Liver (tissue), 9 donors: ENCODE measurements around the gene BTNL8. TPM values are rescaled to one million over a fixed set of nuclear protein-coding genes. Genes with fewer than 3 reads are reported as not detected.

ENCODE experiments used
- DNase-seq: peaks from one replicate; pipeline ENCODE4 v3.0.0-alpha.2; 2017; ENCODE audit warnings: low spot score
- H3K27ac ChIP-seq, 2 donors: one replicate each; pipeline ENCODE4 v1.7.0; 2013; ENCODE audit warnings: inconsistent platforms in 2 of 2, low read length in 2 of 2, control low read depth in 1 of 2, low read depth in 1 of 2, mild to moderate bottlenecking in 1 of 2
- H3K27me3 ChIP-seq, 4 donors: one replicate each; pipeline versions ENCODE4 v1.6.1 to v1.7.0; 2013; ENCODE audit warnings: low read length in 3 of 4, inconsistent platforms in 1 of 4, mild to moderate bottlenecking in 1 of 4, moderate library complexity in 1 of 4; ENCODE audit not compliant: control insufficient read depth in 4 of 4, insufficient read depth in 4 of 4
- H3K36me3 ChIP-seq, 4 donors: one replicate each; pipeline versions ENCODE4 v1.6.1 to v1.7.0; 2013; ENCODE audit warnings: low read length in 3 of 4, mild to moderate bottlenecking in 3 of 4, low read depth in 1 of 4, moderate library complexity in 1 of 4; ENCODE audit not compliant: control insufficient read depth in 4 of 4, insufficient read depth in 3 of 4
- H3K4me1 ChIP-seq, 4 donors: one replicate each; pipeline versions ENCODE4 v1.6.1 to v1.7.0; 2013; ENCODE audit warnings: low read length in 3 of 4, mild to moderate bottlenecking in 3 of 4, moderate library complexity in 1 of 4; ENCODE audit not compliant: control insufficient read depth in 4 of 4, insufficient read depth in 4 of 4
- H3K4me3 ChIP-seq, 3 donors: one replicate each; pipeline versions ENCODE4 v1.6.1 to v1.7.0; 2013; ENCODE audit warnings: low read length in 3 of 3, control low read depth in 1 of 3, low read depth in 1 of 3, mild to moderate bottlenecking in 1 of 3
- H3K9ac ChIP-seq, 2 donors: one replicate each; pipeline ENCODE4 v1.7.0; 2013; ENCODE audit warnings: low read length in 2 of 2, mild to moderate bottlenecking in 2 of 2, moderate library complexity in 2 of 2, control low read depth in 1 of 2, low read depth in 1 of 2
- H3K9me3 ChIP-seq, 4 donors: one replicate each; pipeline versions ENCODE4 v1.6.1 to v1.7.0; 2013; ENCODE audit warnings: low read length in 3 of 4; ENCODE audit not compliant: control insufficient read depth in 4 of 4
- ATF3 ChIP-seq: IDR thresholded peaks from 2 replicates; pipeline ENCODE4 v1.6.1; 2016; ENCODE audit warnings: antibody characterized with exemption
- CTCF ChIP-seq: fragments of 150-350 bp; IDR thresholded peaks from 2 replicates; pipeline ENCODE4 v1.5.1; 2017; ENCODE audit warnings: improper control_type of control experiment, low read depth, low read length; ENCODE audit not compliant: missing input control
- EGR1 ChIP-seq, 2 donors: IDR thresholded peaks; 2 replicates each; pipeline ENCODE4 v1.6.1; 2016 to 2018; ENCODE audit warnings: antibody characterized with exemption in 2 of 2, low read depth in 2 of 2
- FOXA2 ChIP-seq: IDR thresholded peaks from 2 replicates; pipeline ENCODE4 v1.6.1; 2016; ENCODE audit warnings: antibody characterized with exemption
- GABPA ChIP-seq, 2 donors: IDR thresholded peaks in 1 of 2; conservative IDR thresholded peaks in 1 of 2; 2 replicates each; pipeline ENCODE4 v1.6.1; 2016; ENCODE audit warnings: antibody characterized with exemption in 2 of 2, mild to moderate bottlenecking in 1 of 2, moderate library complexity in 1 of 2
- HNF4A ChIP-seq, 2 donors: conservative IDR thresholded peaks; 2 replicates each; pipeline ENCODE4 v1.6.1; 2016; ENCODE audit warnings: antibody characterized with exemption in 2 of 2, mild to moderate bottlenecking in 2 of 2
- JUND ChIP-seq, 2 donors: IDR thresholded peaks; 2 replicates each; pipeline ENCODE4 v1.6.1; 2016; ENCODE audit warnings: antibody characterized with exemption in 2 of 2
- NR2F2 ChIP-seq: IDR thresholded peaks from 2 replicates; pipeline ENCODE4 v1.6.1; 2016; ENCODE audit warnings: antibody characterized with exemption
- RAD21 ChIP-seq, 2 donors: IDR thresholded peaks; 2 replicates each; pipeline ENCODE4 v1.6.1; 2016; ENCODE audit warnings: antibody characterized with exemption in 2 of 2, mild to moderate bottlenecking in 2 of 2
- REST ChIP-seq: IDR thresholded peaks from 2 replicates; pipeline ENCODE4 v1.6.1; 2016; ENCODE audit warnings: antibody characterized with exemption, mild to moderate bottlenecking
- RXRA ChIP-seq, 2 donors: IDR thresholded peaks; 2 replicates each; pipeline ENCODE4 v1.6.1; 2017 to 2018; ENCODE audit warnings: antibody characterized with exemption in 2 of 2, mild to moderate bottlenecking in 1 of 2
- SP1 ChIP-seq: IDR thresholded peaks from 2 replicates; pipeline ENCODE4 v1.6.1; 2018; ENCODE audit warnings: antibody characterized with exemption, mild to moderate bottlenecking
- TAF1 ChIP-seq: conservative IDR thresholded peaks from 2 replicates; pipeline ENCODE4 v1.6.1; 2016; ENCODE audit warnings: antibody characterized with exemption, mild to moderate bottlenecking
- YY1 ChIP-seq: IDR thresholded peaks from 2 replicates; pipeline ENCODE4 v1.6.1; 2016; ENCODE audit warnings: antibody characterized with exemption, mild to moderate bottlenecking
- ZBTB33 ChIP-seq: IDR thresholded peaks from 2 replicates; pipeline ENCODE4 v1.6.1; 2016; ENCODE audit warnings: antibody characterized with exemption
- WGBS: extraction: QIAGEN DNeasy Blood & Tissue Kit; methylation state at CpG from one replicate; pipeline ENCODE4 v1.1.7; 2013; 5-methylcytosine and 5-hydroxymethylcytosine counted together
- polyA plus RNA-seq, 2 donors: library from polyadenylated mRNA; stranded (reverse) in 1 of 2; unstranded in 1 of 2; fragments of 200-250 nt in 1 of 2; fragments of >200 nt in 1 of 2; fragmentation: Nextera tagmentation in 1 of 2; extraction: Ambion mirVana in 1 of 2; gene quantifications; one replicate each; pipeline versions ENCODE4 v1.2.1 to v1.2.3, GENCODE V29; 2013 to 2015
- total RNA-seq, 2 donors: library from RNA; depleted of rRNA; stranded (reverse); fragments of >200 nt; gene quantifications; one replicate each; pipeline ENCODE4 v1.2.3, GENCODE V29; 2014
- donor health status: healthy.
- donor health status: healthy.
- donor health status: healthy.
- donor health status: healthy.
- donor health status: healthy.

The BTNL8 gene
- total and polyA plus RNA-seq, 4 donors: 0.14 to 0.67 (median 0.56) TPM

- no peak overlapping the region for H3K27ac ChIP-seq
- WGBS: 72% methylated on average over 1 of the region's 1 CpG
- no peak for DNase-seq
Measured at GRCh38 chr5:180918380-180918779, 19.4 kb downstream of the BTNL8 start.

GRCh38 chr5:180920710-180921109 is 21.8 kb downstream of the BTNL8 start:
- Histone ChIP-seq H3K9me3 (peaks cover 0 to 23% (median 3%) of the 10 kb centered on the region in 4 donors), H3K4me1 (no peaks in the 10 kb centered on the region), H3K9ac (no peak overlapping the region), H3K36me3 (no peaks in the 10 kb centered on the region), H3K27ac (no peak overlapping the region), H3K4me3 (no peak overlapping the region), H3K27me3 (peaks cover 0 to 3% (median under 1%) of the 10 kb centered on the region in 4 donors)
- DNase-seq: no peak
- no peak for TF ChIP-seq FOXA2
- TF ChIP-seq RXRA (IDR thresholded peaks at IDR 0.05): no peak
- no peak for TF ChIP-seq REST
- TF ChIP-seq NR2F2: no peak
- no peak for TF ChIP-seq JUND (IDR thresholded peaks at IDR 0.05)
- TF ChIP-seq CTCF: no peak
- TF ChIP-seq RAD21 (IDR thresholded peaks at IDR 0.05): no peak
- no peak for TF ChIP-seq HNF4A (conservative IDR thresholded peaks at IDR 0.05)
- TF ChIP-seq EGR1 (IDR thresholded peaks at IDR 0.05; ENCODE audit: low read depth in 2 of 2): no peak
- TF ChIP-seq TAF1: no peak
- TF ChIP-seq ATF3: no peak
- no peak for TF ChIP-seq GABPA (IDR thresholded peaks at IDR 0.05 in 1 of 2, conservative IDR thresholded peaks at IDR 0.05 in 1 of 2)
- no peak for TF ChIP-seq ZBTB33

More at GRCh38 chr5:180918380-180918779, 19.4 kb downstream of the BTNL8 start:
- TF ChIP-seq YY1 (no peak), ATF3 (no peak), TAF1 (no peak), SP1 (no peak), GABPA (IDR thresholded peaks at IDR 0.05 in 1 of 2, conservative IDR thresholded peaks at IDR 0.05 in 1 of 2) (no peak), EGR1 (IDR thresholded peaks at IDR 0.05; ENCODE audit: low read depth in 2 of 2) (no peak)
- peaks cover 0 to 3% (median 0%) of the 10 kb centered on the region in 4 donors for H3K27me3 ChIP-seq
- no peaks in the 10 kb centered on the region for H3K36me3 ChIP-seq
- no peaks in the 10 kb centered on the region for H3K4me1 ChIP-seq
- no peak overlapping the region for H3K9ac ChIP-seq
- H3K9me3 ChIP-seq: peaks cover 0 to 8% (median 0%) of the 10 kb centered on the region in 4 donors
- no peak overlapping the region for H3K4me3 ChIP-seq
